ENCODE measurements around the gene GLIPR1. TPM values are rescaled to one million over a fixed set of nuclear protein-coding genes. Genes with fewer than 3 reads are reported as not detected.

Gene GLIPR1
- total and polyA plus RNA-seq, 2 donors (not counting 3 experiments of a cell fraction or from before 2014, with no cell fraction given) = 98.8 to 108 TPM

- no peak overlapping the region for H3K9ac ChIP-seq (replicated peaks; ENCODE audit: extremely low read depth, insufficient read depth, low read length)
- ChIA-PET CTCF (interaction anchor here (0.9 to 2.4 kb wide), 6 partner anchors 10 to 819 kb away, joined by 3 to 13 read pairs (median 7); partner anchors contain the start of genes GLIPR1L1 and GLIPR1L2), POLR2A (no interaction called here)
- no peak overlapping the region for H3K4me2 ChIP-seq (ENCODE audit: insufficient read depth, low read length)
- peaks cover 3 to 11% of the 10 kb centered on the region in 2 experiments for H3K36me3 ChIP-seq (ENCODE audit: control insufficient read depth in 2 of 2, extremely low read depth in 1 of 2, insufficient read depth in 2 of 2, low read length in 2 of 2)
- DNase-seq (ENCODE audit: low read depth, low spot score) (no peak), FAIRE-seq (no peak)
- dilution Hi-C loops (cut with MboI; ENCODE audit: extremely low pct_ligation_motif_present, low sequenced_read_pairs) = loop anchor here (25.0 kb wide), 1 partner anchor 529 kb away; the partner anchor contains the start of gene PHLDA1
- H2AFZ ChIP-seq (ENCODE audit: low read depth, low read length) = no peak overlapping the region
- no peaks in the 10 kb centered on the region for H3K27me3 ChIP-seq (ENCODE audit: control insufficient read depth in 2 of 2, insufficient read depth in 2 of 2, low read length in 2 of 2)
- intact Hi-C loops (cut with micrococcal nuclease) = loop anchor here (5.0 kb wide), 2 partner anchors 816 to 949 kb away; no protein-coding TSS in a partner anchor
- H4K20me1 ChIP-seq (replicated peaks; ENCODE audit: control insufficient read depth, extremely low read depth, insufficient read depth, low read length) = no peaks in the 10 kb centered on the region
- no TSS peak for BruUV-seq (replicated peaks)
- TF ChIP-seq MYC (IDR thresholded peaks at IDR 0.05; ENCODE audit: low read depth, low read length) (no peak), POLR2AphosphoS5 (IDR thresholded peaks at IDR 0.05; ENCODE audit: insufficient read depth, low read depth, low read length) (no peak), GATA2 (IDR thresholded peaks at IDR 0.05; ENCODE audit: insufficient read depth, insufficient read length, low read depth, low read length) (no peak), POLR2A (IDR thresholded peaks at IDR 0.05; ENCODE audit: low read depth, low read length) (no peak), EZH2 (IDR thresholded peaks at IDR 0.05; ENCODE audit: borderline replicate concordance, low read depth, low read length, severe bottlenecking) (no peak), CTCF (IDR thresholded peaks at IDR 0.05; ENCODE audit: extremely low read depth in 1 of 2, insufficient read depth in 1 of 2, low read depth in 1 of 2, low read length in 2 of 2) (no peak), JUN (IDR thresholded peaks at IDR 0.05; ENCODE audit: borderline replicate concordance, insufficient read depth, insufficient read length, low read depth) (no peak), MAX (IDR thresholded peaks at IDR 0.05; ENCODE audit: insufficient read depth, insufficient read length) (no peak), FOS (IDR thresholded peaks at IDR 0.05; ENCODE audit: borderline replicate concordance, insufficient read depth, low read length) (no peak)
- no peak overlapping the region for H3K4me3 ChIP-seq (replicated peaks in 1 of 3; ENCODE audit: insufficient read depth in 1 of 3, low read depth in 1 of 3, low read length in 3 of 3)
- H3K27ac ChIP-seq (ENCODE audit: insufficient read depth, low read depth, low read length) = no peak overlapping the region
- peaks cover 12% of the 10 kb centered on the region for H3K4me1 ChIP-seq (ENCODE audit: control insufficient read depth, extremely low read depth, insufficient read depth, low read length)
- H3K79me2 ChIP-seq (ENCODE audit: control insufficient read depth, insufficient read depth, low read length) = peaks cover 45% of the 10 kb centered on the region
- no peaks in the 10 kb centered on the region for H3K9me1 ChIP-seq (replicated peaks; ENCODE audit: control insufficient read depth, extremely low read depth, insufficient read depth, low read length)
- no peaks in the 10 kb centered on the region for H3K9me3 ChIP-seq (replicated peaks; ENCODE audit: control insufficient read depth, insufficient read depth, low read length)
Observed at GRCh38 chr12:75508159-75508558, 27.6 kb downstream of the GLIPR1 start.
